HG02943 (cell line): ENCODE results near the gene MECR.
A peak's percentile ranks its signal among the peaks of the same experiment; 100 is the strongest.

Experiments
- ATAC-seq: cut with Tn5 transposase; IDR thresholded peaks from one replicate; pipeline ENCODE4 v1.9.1; 2021; ENCODE audit warnings: mild to moderate bottlenecking, low read depth, moderate library complexity; ENCODE audit not compliant: unreplicated experiment

MECR gene

GRCh38 chr1:29209173-29209572 lies 21.6 kb downstream of the MECR start:
- no peak for ATAC-seq

- no peak for ATAC-seq
These were observed 22.3 kb downstream of the MECR start for GRCh38 chr1:29208442-29208841.

GRCh38 chr1:29202584-29203340 lies 28.0 kb downstream of the MECR start:
- peak; percentile 70 for ATAC-seq

GRCh38 chr1:29202053-29202452 lies 28.7 kb downstream of the MECR start:
- ATAC-seq = no peak

GRCh38 chr1:29201595-29202051 lies 29.1 kb downstream of the MECR start:
- ATAC-seq = no peak

- no peak for ATAC-seq
These were observed 29.7 kb downstream of the MECR start for GRCh38 chr1:29200906-29201594.

- ATAC-seq = no peak
These were observed 32.7 kb downstream of the MECR start for GRCh38 chr1:29197993-29198392.

GRCh38 chr1:29197590-29197924 lies 33.2 kb downstream of the MECR start:
- ATAC-seq = no peak

GRCh38 chr1:29196863-29197589 lies 33.7 kb downstream of the MECR start:
- no peak for ATAC-seq

- ATAC-seq = no peak
These were observed 34.8 kb downstream of the MECR start for GRCh38 chr1:29195881-29196291.

- no peak for ATAC-seq
These were observed 36.8 kb downstream of the MECR start for GRCh38 chr1:29193879-29194455.

GRCh38 chr1:29190718-29191117 lies 40.0 kb downstream of the MECR start:
- no peak for ATAC-seq

GRCh38 chr1:29186707-29187106 lies 44.0 kb downstream of the MECR start:
- ATAC-seq = no peak

- no peak for ATAC-seq
These were observed 44.5 kb downstream of the MECR start for GRCh38 chr1:29186252-29186651.

- ATAC-seq = no peak
These were observed 47.4 kb downstream of the MECR start for GRCh38 chr1:29183287-29183686.

- ATAC-seq = peak; percentile 78
These were observed 49.1 kb downstream of the MECR start, which contains the start of gene SRSF4 for GRCh38 chr1:29181413-29182225. Gene SRSF4 (minus strand): TSS chr1:29181900. CDS start chr1:29181752, 148 bp downstream.

- no peak for ATAC-seq
These were observed 50.0 kb downstream of the MECR start for GRCh38 chr1:29180497-29181412.

- ATAC-seq = no peak
These were observed 51.0 kb downstream of the MECR start for GRCh38 chr1:29179641-29180184.
